HUES6 (cell line): ENCODE data around the gene GAGE13.
"Not testable (repeated sequence)": the region's sequence is repeated elsewhere in the genome, so short reads cannot be mapped to it uniquely, and the experiment has no call there.

Experiments
- H3K27ac ChIP-seq: 2 replicates; pipeline ENCODE4 v1.7.0; 2013; ENCODE audit warnings: low read depth, mild to moderate bottlenecking, low read length, inconsistent platforms
- H3K27me3 ChIP-seq: 2 replicates; pipeline ENCODE4 v1.6.1; 2013; ENCODE audit warnings: low read length; ENCODE audit not compliant: control insufficient read depth, insufficient read depth
- H3K36me3 ChIP-seq: 2 replicates; pipeline ENCODE4 v1.6.1; 2013; ENCODE audit warnings: low read length; ENCODE audit not compliant: control insufficient read depth, insufficient read depth
- H3K4me1 ChIP-seq: 2 replicates; pipeline ENCODE4 v1.6.1; 2013; ENCODE audit warnings: low read length; ENCODE audit not compliant: control insufficient read depth, insufficient read depth
- H3K4me3 ChIP-seq: 2 replicates; pipeline ENCODE4 v1.5.1; 2013; ENCODE audit warnings: low read depth, low read length
- H3K9ac ChIP-seq: one replicate; pipeline ENCODE4 v1.6.1; 2013; ENCODE audit warnings: mild to moderate bottlenecking, low read length
- H3K9me3 ChIP-seq: 2 replicates; pipeline ENCODE4 v1.6.1; 2013; ENCODE audit warnings: low read depth, low read length; ENCODE audit not compliant: control insufficient read depth, insufficient read depth

GAGE13 gene

DNA sequence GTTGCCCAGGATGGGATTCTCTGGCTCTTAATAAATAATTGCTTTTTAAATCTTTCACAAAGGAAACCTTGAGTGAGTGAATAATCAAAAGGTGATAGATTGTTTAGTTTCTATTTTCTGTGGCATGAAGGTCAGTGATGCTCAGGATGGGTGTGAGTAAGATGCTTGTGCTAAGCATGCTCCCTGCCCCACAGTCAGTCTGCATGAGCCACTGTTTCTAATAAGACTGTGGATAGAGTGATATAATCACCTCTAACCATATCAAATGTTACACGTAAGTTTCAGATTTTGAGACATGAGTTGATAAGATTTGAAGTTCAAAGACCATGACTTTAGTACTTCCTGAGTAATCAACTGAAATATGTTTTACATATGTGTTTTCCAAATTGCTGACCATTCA lies 30.7 kb upstream of the GAGE13 start:
- Histone ChIP-seq H3K9ac (no peak overlapping the region), H3K36me3 (no peaks in the 10 kb centered on the region), H3K4me1 (peaks cover 4% of the 10 kb centered on the region; the same call in 1 of the 2 replicates), H3K9me3 (no peaks in the 10 kb centered on the region; the same call in 1 of the 2 replicates), H3K27me3 (no peaks in the 10 kb centered on the region; the same call in 1 of the 2 replicates), H3K4me3 (no peak overlapping the region), H3K27ac (no peak overlapping the region)

DNA sequence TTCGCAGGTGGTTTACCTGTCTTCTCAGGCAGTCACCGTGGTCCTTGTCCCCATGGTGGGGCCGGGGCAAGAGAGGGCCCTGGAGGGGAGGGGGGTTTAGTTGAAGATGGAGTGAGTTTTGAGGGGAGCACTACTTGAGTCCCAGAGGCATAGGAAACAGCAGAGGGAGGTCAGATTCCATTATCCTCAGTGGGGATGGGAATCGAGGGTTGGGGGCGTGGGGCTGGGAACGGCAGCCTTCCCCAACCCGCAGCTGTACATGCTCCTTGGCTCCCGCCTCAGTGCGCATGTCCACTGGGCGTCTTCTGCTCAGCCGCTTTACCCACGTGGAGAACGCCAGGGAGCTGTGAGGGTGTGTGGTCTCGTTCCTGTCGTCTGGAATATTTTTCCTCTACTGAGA lies 28.0 kb upstream of the GAGE13 start, which contains the start of gene GAGE10:
TSS of gene GAGE10 (plus strand) at position 301 of the 400 bp plus-strand sequence. CDS start 1,214 bp downstream, outside the sequence.
- Histone ChIP-seq H3K9ac (no peak within 1 kb of the TSS), H3K27me3 (no peaks in the 10 kb centered on the region; the same call in 1 of the 2 replicates), H3K27ac (no peak within 1 kb of the TSS), H3K4me3 (no peak within 1 kb of the TSS), H3K4me1 (peaks cover 10% of the 10 kb centered on the region; the same call in 1 of the 2 replicates), H3K9me3 (peaks cover 2% of the 10 kb centered on the region; the same call in 1 of the 2 replicates), H3K36me3 (no peaks in the 10 kb centered on the region)

DNA sequence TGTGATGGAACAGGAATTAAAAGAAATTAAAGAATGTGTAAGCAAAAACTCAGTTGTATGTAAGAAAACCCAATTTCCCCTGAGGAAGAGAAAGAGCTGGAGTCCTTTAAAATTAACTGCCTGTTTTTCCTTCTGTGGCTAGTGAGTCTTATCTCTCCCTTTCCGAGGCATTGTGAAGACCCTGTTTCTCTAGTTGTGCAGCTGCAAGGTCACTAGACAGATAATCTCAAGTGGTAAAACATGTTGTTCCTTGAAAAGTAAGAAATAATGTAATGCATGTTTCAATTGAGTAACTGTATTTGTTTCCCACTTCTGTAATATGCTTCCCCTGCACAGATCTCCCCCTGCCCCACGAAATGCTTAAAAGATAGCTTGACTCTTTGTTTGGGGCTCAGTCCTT lies 23.6 kb upstream of the GAGE13 start:
- H3K4me1 ChIP-seq: peaks cover 34% of the 10 kb centered on the region
- not testable (repeated sequence) for H3K27ac ChIP-seq, H3K9me3 ChIP-seq, H3K9ac ChIP-seq, H3K27me3 ChIP-seq, H3K36me3 ChIP-seq, H3K4me3 ChIP-seq

- Histone ChIP-seq H3K27ac (peak overlapping the region; percentile 61; the same call in 1 of the 2 replicates), H3K36me3 (no peaks in the 10 kb centered on the region), H3K4me1 (peaks cover 34% of the 10 kb centered on the region), H3K27me3 (peaks cover 2% of the 10 kb centered on the region; the same call in 1 of the 2 replicates), H3K9me3 (peaks cover 8% of the 10 kb centered on the region; the same call in 1 of the 2 replicates), H3K9ac (peak overlapping the region; percentile 68), H3K4me3 (peak overlapping the region; percentile 38)
Observed at GRCh38 chrX:49308604-49309269, 22.6 kb upstream of the GAGE13 start.

DNA sequence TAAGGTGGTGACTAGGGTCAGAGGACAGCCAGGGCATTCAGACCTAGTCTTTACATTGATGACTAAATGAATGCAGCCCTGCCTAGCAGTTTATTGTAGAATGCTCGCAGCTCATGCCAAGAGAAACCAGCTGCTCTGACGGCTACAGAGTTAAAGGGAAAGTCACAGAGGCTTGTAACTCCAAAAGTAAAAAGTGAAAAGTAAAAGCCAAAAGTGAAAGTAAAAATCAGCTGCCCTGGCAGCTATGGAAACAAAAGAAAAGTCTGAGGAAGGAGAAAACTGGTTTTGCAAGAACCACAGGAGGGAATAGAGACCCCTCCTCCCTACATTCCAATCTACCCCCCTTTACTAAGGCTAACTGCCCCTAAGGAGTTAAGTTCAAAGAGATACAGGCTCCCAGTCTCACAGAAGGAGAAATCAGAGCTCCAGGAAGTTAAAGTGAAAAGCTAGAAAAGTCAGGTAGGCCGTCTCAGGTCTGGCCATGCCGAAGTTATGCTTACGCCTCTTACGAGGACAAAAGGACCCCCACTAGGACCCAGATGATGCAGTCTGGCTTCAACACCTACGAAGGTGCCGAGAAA lies 21.9 kb upstream of the GAGE13 start:
- no peaks in the 10 kb centered on the region for H3K36me3 ChIP-seq
- H3K4me3 ChIP-seq: peak overlapping the region; percentile 38
- H3K27me3 ChIP-seq: peaks cover 2% of the 10 kb centered on the region; the same call in 1 of the 2 replicates
- peak overlapping the region; percentile 68 for H3K9ac ChIP-seq
- H3K27ac ChIP-seq: peak overlapping the region; percentile 61; the same call in 1 of the 2 replicates
- H3K4me1 ChIP-seq: peaks cover 34% of the 10 kb centered on the region
- H3K9me3 ChIP-seq: peaks cover 8% of the 10 kb centered on the region; the same call in 1 of the 2 replicates

DNA sequence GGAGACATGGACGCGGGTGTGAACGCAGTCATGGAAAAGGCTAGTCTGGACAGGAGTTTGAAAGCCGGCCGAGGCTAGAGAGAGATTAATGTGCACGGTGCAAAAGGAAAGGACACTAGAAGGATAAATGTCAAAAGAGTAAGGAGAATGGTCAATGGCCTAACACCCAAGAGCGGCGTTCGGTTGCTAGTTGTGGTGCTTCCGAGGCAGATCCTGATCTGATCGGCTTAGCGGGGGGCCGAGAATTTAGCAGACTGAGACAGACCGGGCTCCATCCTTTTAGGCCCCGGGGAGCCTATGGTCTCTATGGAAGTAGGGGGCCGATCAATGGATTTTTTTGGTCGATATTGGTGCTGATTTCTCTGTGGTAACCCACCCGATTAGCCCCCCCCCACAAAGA lies 21.0 kb upstream of the GAGE13 start:
- H3K4me3 ChIP-seq: peak overlapping the region; percentile 38
- H3K36me3 ChIP-seq: no peaks in the 10 kb centered on the region
- H3K4me1 ChIP-seq: peaks cover 34% of the 10 kb centered on the region
- H3K9me3 ChIP-seq: peaks cover 8% of the 10 kb centered on the region; the same call in 1 of the 2 replicates
- peaks cover 2% of the 10 kb centered on the region; the same call in 1 of the 2 replicates for H3K27me3 ChIP-seq
- H3K27ac ChIP-seq: peak overlapping the region; percentile 56; the same call in 1 of the 2 replicates
- H3K9ac ChIP-seq: peak overlapping the region; percentile 51

GRCh38 chrX:49312176-49312575 lies 19.2 kb upstream of the GAGE13 start:
- Histone ChIP-seq H3K4me1 (peaks cover 34% of the 10 kb centered on the region), H3K9me3 (peaks cover 8% of the 10 kb centered on the region; the same call in 1 of the 2 replicates), H3K27me3 (peaks cover 2% of the 10 kb centered on the region; the same call in 1 of the 2 replicates), H3K9ac (no peak overlapping the region), H3K4me3 (no peak overlapping the region), H3K27ac (no peak overlapping the region), H3K36me3 (no peaks in the 10 kb centered on the region)

DNA sequence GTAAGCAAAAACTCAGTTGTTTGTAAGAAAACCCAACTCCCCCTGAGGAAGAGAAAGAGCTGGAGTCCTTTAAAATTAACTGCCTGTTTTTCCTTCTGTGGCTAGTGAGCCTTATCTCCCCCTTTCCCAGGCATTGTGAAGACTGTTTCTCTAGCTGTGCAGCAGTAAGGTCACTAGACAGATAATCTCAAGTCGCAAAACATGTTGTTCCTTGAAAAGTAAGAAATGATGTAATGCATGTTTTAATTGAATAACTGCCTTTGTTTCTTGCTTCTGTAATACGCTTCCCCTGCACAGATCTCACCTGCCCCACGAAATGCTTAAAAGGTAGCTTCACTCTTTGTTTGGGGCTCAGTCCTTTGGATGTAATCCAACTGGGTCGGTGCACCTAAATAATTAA lies 15.3 kb upstream of the GAGE13 start:
- Histone ChIP-seq H3K4me1 (peaks cover 2% of the 10 kb centered on the region; the same call in 1 of the 2 replicates), H3K9ac (no peak overlapping the region), H3K27ac (no peak overlapping the region), H3K9me3 (no peaks in the 10 kb centered on the region; the same call in 1 of the 2 replicates), H3K27me3 (0 out of 2 replicates have a peak, but pooled peaks cover 2% of the 10 kb centered on the region), H3K36me3 (no peaks in the 10 kb centered on the region), H3K4me3 (no peak overlapping the region)

DNA sequence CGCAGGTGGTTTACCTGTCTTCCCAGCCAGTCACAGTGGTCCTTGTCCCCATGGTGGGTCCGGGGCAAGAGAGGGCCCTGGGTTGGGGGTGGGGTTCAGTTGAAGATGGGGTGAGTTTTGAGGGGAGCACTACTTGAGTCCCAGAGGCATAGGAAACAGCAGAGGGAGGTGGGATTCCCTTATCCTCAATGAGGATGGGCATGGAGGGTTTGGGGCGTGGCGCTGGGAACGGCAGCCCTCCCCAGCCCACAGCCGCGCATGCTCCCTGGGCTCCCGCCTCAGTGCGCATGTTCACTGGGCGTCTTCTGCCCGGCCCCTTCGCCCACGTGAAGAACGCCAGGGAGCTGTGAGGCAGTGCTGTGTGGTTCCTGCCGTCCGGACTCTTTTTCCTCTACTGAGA lies 9.6 kb upstream of the GAGE13 start, which contains the start of gene GAGE12J:
TSS of gene GAGE12J (plus strand) at position 301 of the 400 bp plus-strand sequence. CDS start 1,157 bp downstream, outside the sequence.
- H3K9ac ChIP-seq, H3K27me3 ChIP-seq, H3K9me3 ChIP-seq, H3K36me3 ChIP-seq, H3K4me3 ChIP-seq, H3K4me1 ChIP-seq, H3K27ac ChIP-seq: not testable (repeated sequence)

GRCh38 chrX:49322266-49322665 lies 9.1 kb upstream of the GAGE13 start:
- H3K36me3 ChIP-seq, H3K4me3 ChIP-seq, H3K9me3 ChIP-seq, H3K27me3 ChIP-seq, H3K4me1 ChIP-seq, H3K9ac ChIP-seq, H3K27ac ChIP-seq: not testable (repeated sequence)

- not testable (repeated sequence) for H3K9ac ChIP-seq, H3K27ac ChIP-seq, H3K4me3 ChIP-seq, H3K9me3 ChIP-seq, H3K27me3 ChIP-seq, H3K4me1 ChIP-seq, H3K36me3 ChIP-seq
Observed at GRCh38 chrX:49323735-49324134, 7.6 kb upstream of the GAGE13 start.
